CD8-positive, alpha-beta memory T cell (primary cell): ENCODE results near the gene C1QTNF7. TPM values are rescaled to one million over a fixed set of nuclear protein-coding genes. Genes with fewer than 3 reads are reported as not detected.

ENCODE experiments used
- CTCF ChIA-PET: fragments of 350-600 bp; sonication (Branson Sonifier 250); formaldehyde crosslinking; loops from one replicate; lab custom pipeline; 2021; ENCODE audit warnings: antibody characterized with exemption; lab: Charles Lee
- POLR2A ChIA-PET: fragments of 350-600 bp; sonication (Branson Sonifier 250); formaldehyde crosslinking; loops from one replicate; lab custom pipeline; 2021; ENCODE audit warnings: antibody characterized with exemption; lab: Charles Lee
- DNase-seq, 5 donors: peaks; one replicate each; pipeline versions ENCODE4 v3.0.0 to v3.0.0-alpha.2; 2020 to 2022; ENCODE audit warnings: mixed read lengths in 1 of 5
- H3K27ac ChIP-seq: one replicate; pipeline ENCODE4 v1.7.0; 2013; ENCODE audit warnings: low read depth, mild to moderate bottlenecking, low read length, moderate library complexity
- H3K27me3 ChIP-seq: 2 replicates; pipeline ENCODE4 v1.7.0; 2013; ENCODE audit warnings: low read length, mild to moderate bottlenecking; ENCODE audit not compliant: insufficient read depth, poor library complexity, severe bottlenecking
- H3K36me3 ChIP-seq: 2 replicates; pipeline ENCODE4 v1.7.0; 2013; ENCODE audit warnings: mild to moderate bottlenecking, low read length, moderate library complexity; ENCODE audit not compliant: insufficient read depth
- H3K4me1 ChIP-seq: 2 replicates; pipeline ENCODE4 v1.7.0; 2013; ENCODE audit warnings: mild to moderate bottlenecking, low read length, moderate library complexity; ENCODE audit not compliant: insufficient read depth
- H3K4me3 ChIP-seq: 2 replicates; pipeline ENCODE4 v1.7.0; 2013; ENCODE audit warnings: mild to moderate bottlenecking, low read length
- H3K9me3 ChIP-seq: 2 replicates; pipeline ENCODE4 v1.7.0; 2013; ENCODE audit warnings: mild to moderate bottlenecking, low read length
- H3K27ac Mint-ChIP-seq, 8 donors: one replicate each; pipeline ENCODE4 v1.8.0; 2020 to 2021; ENCODE audit warnings: mixed read lengths in 8 of 8, mild to moderate bottlenecking in 6 of 8, inconsistent platforms in 3 of 8, moderate library complexity in 3 of 8
- H3K27me3 Mint-ChIP-seq, 2 donors: one replicate each; pipeline ENCODE4 v1.8.0; 2020 to 2021; ENCODE audit warnings: mixed read lengths in 2 of 2, mild to moderate bottlenecking in 1 of 2, moderate library complexity in 1 of 2
- H3K36me3 Mint-ChIP-seq, 3 donors: one replicate each; pipeline ENCODE4 v1.8.0; 2020 to 2021; ENCODE audit warnings: mixed read lengths in 3 of 3, inconsistent platforms in 1 of 3, mild to moderate bottlenecking in 1 of 3
- H3K4me1 Mint-ChIP-seq, 3 donors: one replicate each; pipeline ENCODE4 v1.8.0; 2020 to 2021; ENCODE audit warnings: mixed read lengths in 3 of 3, inconsistent platforms in 1 of 3, mild to moderate bottlenecking in 1 of 3
- H3K4me3 Mint-ChIP-seq, 7 donors: one replicate each; pipeline ENCODE4 v1.8.0; 2020 to 2021; ENCODE audit warnings: mixed read lengths in 7 of 7, mild to moderate bottlenecking in 6 of 7, moderate library complexity in 4 of 7, inconsistent platforms in 2 of 7
- H3K9me3 Mint-ChIP-seq, 5 donors: one replicate each; pipeline ENCODE4 v1.8.0; 2020 to 2022; ENCODE audit warnings: mixed read lengths in 5 of 5, mild to moderate bottlenecking in 3 of 5, moderate library complexity in 2 of 5, inconsistent platforms in 1 of 5
- polyA plus RNA-seq: library from polyadenylated mRNA; unstranded; fragments of 300-500 nt; fragmentation: Illumina TruSeq; gene quantifications from one replicate; pipeline ENCODE4 v1.2.3, GENCODE V29; 2021
- total RNA-seq, 2 experiments: library from RNA; stranded (reverse); gene quantifications; one replicate each; pipeline ENCODE4 v1.2.3, GENCODE V29; 2021

The C1QTNF7 gene
- total RNA-seq: not detected
- not detected for polyA plus RNA-seq

- H3K27ac ChIP-seq: no peak within 1 kb of the TSS
- Mint-ChIP-seq H3K27me3 (peaks cover 0 to 6% of the 10 kb centered on the region in 2 donors), H3K36me3 (peaks cover 0 to 2% (median 0%) of the 10 kb centered on the region in 3 donors), H3K27ac (no peak within 1 kb of the TSS), H3K9me3 (no peaks in the 10 kb centered on the region), H3K4me3 (no peak within 1 kb of the TSS), H3K4me1 (no peaks in the 10 kb centered on the region)
- H3K4me1 ChIP-seq: no peaks in the 10 kb centered on the region
- DNase-seq: no peak
- POLR2A ChIA-PET: no interaction called here
- H3K9me3 ChIP-seq: no peaks in the 10 kb centered on the region
- CTCF ChIA-PET: no interaction called here
- H3K36me3 ChIP-seq: no peaks in the 10 kb centered on the region
- H3K27me3 ChIP-seq: no peaks in the 10 kb centered on the region
- no peak within 1 kb of the TSS for H3K4me3 ChIP-seq
Measured at GRCh38 chr4:15427701-15428100, at the start of gene C1QTNF7. Gene C1QTNF7, plus strand, starts transcription at chr4:15428033. Its CDS starts 7,711 bp downstream, at chr4:15435744.

GRCh38 chr4:15378062-15378461 lies 49.8 kb upstream of the C1QTNF7 start:
- no peaks in the 10 kb centered on the region for H3K9me3 ChIP-seq
- H3K27me3 ChIP-seq: no peaks in the 10 kb centered on the region
- no peak overlapping the region for H3K27ac ChIP-seq
- no peaks in the 10 kb centered on the region for H3K36me3 ChIP-seq
- H3K4me1 Mint-ChIP-seq: peaks cover 2 to 7% (median 5%) of the 10 kb centered on the region in 3 donors
- POLR2A ChIA-PET: no interaction called here
- no peaks in the 10 kb centered on the region for H3K36me3 Mint-ChIP-seq
- no peak for DNase-seq
- peaks cover 0 to 6% of the 10 kb centered on the region in 2 donors for H3K27me3 Mint-ChIP-seq
- H3K4me1 ChIP-seq: peaks cover 8% of the 10 kb centered on the region
- no peak overlapping the region for H3K4me3 ChIP-seq
- H3K9me3 Mint-ChIP-seq: no peaks in the 10 kb centered on the region
- no peak overlapping the region for H3K27ac Mint-ChIP-seq
- no peak overlapping the region for H3K4me3 Mint-ChIP-seq
- CTCF ChIA-PET: interaction anchor here (1.0 kb wide), 1 partner anchor 11 kb away, joined by 3 read pairs; no protein-coding TSS in a partner anchor

- H3K27me3 ChIP-seq: no peaks in the 10 kb centered on the region
- no peaks in the 10 kb centered on the region for H3K9me3 ChIP-seq
- ChIA-PET POLR2A (no interaction called here), CTCF (interaction anchor here (1.0 kb wide), 1 partner anchor 12 kb away, joined by 3 read pairs; no protein-coding TSS in a partner anchor)
- DNase-seq: no peak
- no peaks in the 10 kb centered on the region for H3K36me3 ChIP-seq
- H3K4me3 Mint-ChIP-seq: no peak overlapping the region
- H3K4me1 ChIP-seq: peaks cover 8% of the 10 kb centered on the region
- no peak overlapping the region for H3K27ac ChIP-seq
- H3K27ac Mint-ChIP-seq: no peak overlapping the region
- peaks cover 0 to 6% of the 10 kb centered on the region in 2 donors for H3K27me3 Mint-ChIP-seq
- no peak overlapping the region for H3K4me3 ChIP-seq
- no peaks in the 10 kb centered on the region for H3K36me3 Mint-ChIP-seq
- H3K9me3 Mint-ChIP-seq: no peaks in the 10 kb centered on the region
- H3K4me1 Mint-ChIP-seq: peaks cover 2 to 7% (median 5%) of the 10 kb centered on the region in 3 donors
Measured at GRCh38 chr4:15378493-15378892, 49.3 kb upstream of the C1QTNF7 start.

- H3K27ac Mint-ChIP-seq: no peak overlapping the region
- no peaks in the 10 kb centered on the region for H3K9me3 Mint-ChIP-seq
- CTCF ChIA-PET: no interaction called here
- no peak overlapping the region for H3K4me3 Mint-ChIP-seq
- H3K9me3 ChIP-seq: no peaks in the 10 kb centered on the region
- H3K36me3 ChIP-seq: no peaks in the 10 kb centered on the region
- H3K27me3 ChIP-seq: no peaks in the 10 kb centered on the region
- H3K27ac ChIP-seq: no peak overlapping the region
- H3K36me3 Mint-ChIP-seq: no peaks in the 10 kb centered on the region
- H3K27me3 Mint-ChIP-seq: peaks cover 0 to 13% of the 10 kb centered on the region in 2 donors
- DNase-seq: no peak
- H3K4me3 ChIP-seq: no peak overlapping the region
- H3K4me1 Mint-ChIP-seq: no peaks in the 10 kb centered on the region
- POLR2A ChIA-PET: no interaction called here
- no peaks in the 10 kb centered on the region for H3K4me1 ChIP-seq
Measured at GRCh38 chr4:15381806-15382338, 46.0 kb upstream of the C1QTNF7 start.

GRCh38 chr4:15382669-15383273 lies 45.1 kb upstream of the C1QTNF7 start:
- no peaks in the 10 kb centered on the region for H3K9me3 Mint-ChIP-seq
- ChIA-PET POLR2A (no interaction called here), CTCF (no interaction called here)
- no peaks in the 10 kb centered on the region for H3K4me1 Mint-ChIP-seq
- peaks cover 0 to 13% of the 10 kb centered on the region in 2 donors for H3K27me3 Mint-ChIP-seq
- H3K4me3 ChIP-seq: no peak overlapping the region
- DNase-seq: no peak
- no peak overlapping the region for H3K27ac Mint-ChIP-seq
- H3K4me3 Mint-ChIP-seq: no peak overlapping the region
- H3K36me3 ChIP-seq: no peaks in the 10 kb centered on the region
- H3K9me3 ChIP-seq: no peaks in the 10 kb centered on the region
- H3K36me3 Mint-ChIP-seq: no peaks in the 10 kb centered on the region
- H3K27ac ChIP-seq: no peak overlapping the region
- H3K4me1 ChIP-seq: no peaks in the 10 kb centered on the region
- no peaks in the 10 kb centered on the region for H3K27me3 ChIP-seq

- Mint-ChIP-seq H3K27ac (no peak overlapping the region), H3K27me3 (peaks cover 0 to 13% of the 10 kb centered on the region in 2 donors), H3K4me3 (no peak overlapping the region), H3K9me3 (no peaks in the 10 kb centered on the region), H3K36me3 (no peaks in the 10 kb centered on the region), H3K4me1 (no peaks in the 10 kb centered on the region)
- CTCF ChIA-PET: interaction anchor here (2.3 kb wide), 1 partner anchor 10 kb away, joined by 6 read pairs; no protein-coding TSS in a partner anchor
- Histone ChIP-seq H3K4me3 (no peak overlapping the region), H3K27ac (no peak overlapping the region), H3K27me3 (no peaks in the 10 kb centered on the region), H3K9me3 (no peaks in the 10 kb centered on the region), H3K4me1 (no peaks in the 10 kb centered on the region), H3K36me3 (no peaks in the 10 kb centered on the region)
- POLR2A ChIA-PET: no interaction called here
- DNase-seq: no peak
Measured at GRCh38 chr4:15385515-15385914, 42.3 kb upstream of the C1QTNF7 start.

DNA sequence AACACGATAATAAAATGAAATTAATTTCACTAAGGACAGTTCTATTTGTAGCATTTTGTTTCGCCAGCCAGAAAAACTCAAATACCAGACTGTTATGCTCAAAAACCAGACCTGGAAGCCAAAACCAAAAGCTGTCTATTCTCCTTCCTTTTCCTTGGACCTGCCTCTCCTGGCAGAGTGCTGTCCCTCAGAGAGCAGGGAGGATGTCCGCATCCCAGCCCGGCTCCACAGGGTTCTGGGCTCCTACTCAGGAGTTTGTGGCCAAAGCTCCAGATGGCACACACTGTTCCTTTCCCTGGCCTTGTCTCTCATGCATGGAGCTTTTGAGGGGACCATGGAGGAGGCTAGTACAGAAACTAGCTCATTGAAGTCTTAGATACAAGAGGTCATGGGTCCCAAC lies 41.9 kb upstream of the C1QTNF7 start:
- Mint-ChIP-seq H3K4me1 (no peaks in the 10 kb centered on the region), H3K27ac (no peak overlapping the region), H3K27me3 (peaks cover under 1 to 15% of the 10 kb centered on the region in 2 donors), H3K4me3 (no peak overlapping the region), H3K9me3 (no peaks in the 10 kb centered on the region), H3K36me3 (no peaks in the 10 kb centered on the region)
- H3K4me1 ChIP-seq: no peaks in the 10 kb centered on the region
- H3K9me3 ChIP-seq: no peaks in the 10 kb centered on the region
- ChIA-PET POLR2A (no interaction called here), CTCF (interaction anchor here (2.3 kb wide), 1 partner anchor 10 kb away, joined by 6 read pairs; no protein-coding TSS in a partner anchor)
- H3K27ac ChIP-seq: no peak overlapping the region
- H3K36me3 ChIP-seq: no peaks in the 10 kb centered on the region
- H3K27me3 ChIP-seq: no peaks in the 10 kb centered on the region
- DNase-seq: no peak
- no peak overlapping the region for H3K4me3 ChIP-seq

DNA sequence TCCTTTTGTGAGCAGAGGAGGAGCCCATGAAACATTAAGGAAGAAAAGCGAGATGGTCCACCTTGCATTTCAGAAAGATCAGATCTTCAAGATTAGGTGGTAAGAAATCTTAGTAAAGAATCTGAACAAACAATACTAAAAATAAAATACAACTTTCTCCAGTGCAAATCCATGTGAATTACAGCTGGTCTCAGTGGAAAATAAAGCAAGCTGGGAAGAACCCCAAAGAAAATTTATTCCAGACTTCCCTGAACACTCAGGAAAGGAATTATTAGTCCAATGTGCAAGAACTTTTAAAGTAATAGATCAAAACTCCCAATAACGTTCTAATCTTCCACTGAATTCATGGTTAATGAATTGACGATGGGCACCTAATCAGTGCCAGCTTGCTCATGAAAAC lies 37.3 kb upstream of the C1QTNF7 start:
- ChIA-PET CTCF (no interaction called here), POLR2A (no interaction called here)
- no peak overlapping the region for H3K27ac Mint-ChIP-seq

More for the DNA sequence above, 37.3 kb upstream of the C1QTNF7 start:
- Mint-ChIP-seq H3K9me3 (no peaks in the 10 kb centered on the region), H3K27me3 (peaks cover 6 to 7% of the 10 kb centered on the region in 2 donors), H3K36me3 (no peaks in the 10 kb centered on the region), H3K4me1 (no peaks in the 10 kb centered on the region), H3K4me3 (no peak overlapping the region)
- Histone ChIP-seq H3K4me3 (no peak overlapping the region), H3K4me1 (no peaks in the 10 kb centered on the region), H3K27ac (no peak overlapping the region), H3K27me3 (no peaks in the 10 kb centered on the region), H3K9me3 (no peaks in the 10 kb centered on the region), H3K36me3 (no peaks in the 10 kb centered on the region)
- no peak for DNase-seq
